ENCODE results near the gene FOXD4.
A peak's percentile ranks its signal among the peaks of the same experiment; 100 is the strongest.
"Not testable (repeated sequence)": the region's sequence is repeated elsewhere in the genome, so short reads cannot be mapped to it uniquely, and the experiment has no call there.

Gene FOXD4

DNA sequence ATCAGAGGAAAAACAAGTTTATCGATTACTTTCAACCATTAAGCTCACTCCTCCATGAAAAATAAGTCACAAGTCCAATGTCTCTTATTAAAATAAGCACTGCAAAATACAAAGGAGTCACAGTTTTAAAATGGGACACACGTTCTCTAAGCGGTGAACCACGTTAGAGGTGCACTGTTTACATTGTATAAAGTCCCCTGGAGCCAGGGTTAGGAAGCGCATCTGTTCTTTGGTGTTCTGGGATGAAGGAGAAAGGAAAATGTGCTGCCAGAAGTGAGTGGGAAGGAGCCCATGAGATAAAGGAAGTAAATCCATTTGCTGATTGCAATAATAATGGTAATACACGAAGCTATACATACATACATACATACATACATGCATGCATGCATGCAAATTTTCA lies 30.4 kb downstream of the FOXD4 start:
- DNase-seq (ENCODE audit: low read depth); H3K4me3 ChIP-seq (ENCODE audit: low read length); H3K4me1 ChIP-seq (ENCODE audit: control insufficient read depth, insufficient read depth, low read length); H3K27me3 ChIP-seq (replicated peaks; ENCODE audit: control insufficient read depth, insufficient read depth, low read length); H3K9ac ChIP-seq (ENCODE audit: low read length); H3K9me3 ChIP-seq (ENCODE audit: control insufficient read depth, low read length); H3K36me3 ChIP-seq (ENCODE audit: control insufficient read depth, insufficient read depth, low read length, severe bottlenecking): not testable (repeated sequence)

DNA sequence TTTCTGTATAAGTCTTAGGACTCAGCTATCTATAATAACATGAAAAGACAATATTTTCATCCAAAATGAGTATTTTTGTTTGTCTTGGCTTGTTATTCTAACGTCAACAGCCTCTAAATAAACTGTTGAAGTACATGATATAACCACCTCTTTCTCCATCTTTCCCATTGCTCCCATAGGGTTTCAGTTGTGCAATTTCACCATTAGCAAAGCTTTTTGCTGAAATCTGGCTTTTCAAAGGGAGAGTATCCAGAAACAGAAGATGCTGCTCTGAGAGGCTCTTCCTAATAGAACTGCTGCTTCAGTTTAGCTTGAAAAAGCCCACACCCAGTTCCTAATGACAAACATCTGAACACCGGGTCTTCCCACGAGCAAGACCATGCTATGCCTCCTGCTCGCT lies 31.1 kb downstream of the FOXD4 start:
- not testable (repeated sequence) for H3K4me3 ChIP-seq (ENCODE audit: low read length); H3K4me1 ChIP-seq (ENCODE audit: control insufficient read depth, insufficient read depth, low read length); H3K9ac ChIP-seq (ENCODE audit: low read length); H3K27me3 ChIP-seq (replicated peaks; ENCODE audit: control insufficient read depth, insufficient read depth, low read length); DNase-seq (ENCODE audit: low read depth); H3K9me3 ChIP-seq (ENCODE audit: control insufficient read depth, low read length); H3K36me3 ChIP-seq (ENCODE audit: control insufficient read depth, insufficient read depth, low read length, severe bottlenecking)

DNA sequence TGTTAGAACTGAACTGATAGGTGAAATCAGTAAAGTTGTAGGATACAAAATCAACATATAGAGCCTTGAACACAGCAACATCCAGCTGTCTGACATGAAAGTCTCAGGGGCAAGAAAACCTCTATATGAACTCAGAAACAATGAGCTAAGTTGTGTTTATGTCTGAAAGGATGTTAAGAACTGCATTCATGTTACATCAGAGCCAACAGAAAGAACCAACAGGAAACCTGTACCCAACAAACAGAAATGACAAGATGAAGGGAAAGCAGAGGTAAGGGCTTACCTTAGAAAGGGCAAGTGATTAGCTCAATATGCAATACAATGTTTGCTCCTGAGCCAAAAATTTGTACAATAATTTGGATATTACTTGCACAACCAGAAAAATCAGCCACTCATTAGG lies 31.5 kb downstream of the FOXD4 start:
- not testable (repeated sequence) for H3K9me3 ChIP-seq (ENCODE audit: control insufficient read depth, low read length); H3K27me3 ChIP-seq (replicated peaks; ENCODE audit: control insufficient read depth, insufficient read depth, low read length); H3K4me1 ChIP-seq (ENCODE audit: control insufficient read depth, insufficient read depth, low read length); H3K4me3 ChIP-seq (ENCODE audit: low read length); H3K9ac ChIP-seq (ENCODE audit: low read length); H3K36me3 ChIP-seq (ENCODE audit: control insufficient read depth, insufficient read depth, low read length, severe bottlenecking); DNase-seq (ENCODE audit: low read depth)

DNA sequence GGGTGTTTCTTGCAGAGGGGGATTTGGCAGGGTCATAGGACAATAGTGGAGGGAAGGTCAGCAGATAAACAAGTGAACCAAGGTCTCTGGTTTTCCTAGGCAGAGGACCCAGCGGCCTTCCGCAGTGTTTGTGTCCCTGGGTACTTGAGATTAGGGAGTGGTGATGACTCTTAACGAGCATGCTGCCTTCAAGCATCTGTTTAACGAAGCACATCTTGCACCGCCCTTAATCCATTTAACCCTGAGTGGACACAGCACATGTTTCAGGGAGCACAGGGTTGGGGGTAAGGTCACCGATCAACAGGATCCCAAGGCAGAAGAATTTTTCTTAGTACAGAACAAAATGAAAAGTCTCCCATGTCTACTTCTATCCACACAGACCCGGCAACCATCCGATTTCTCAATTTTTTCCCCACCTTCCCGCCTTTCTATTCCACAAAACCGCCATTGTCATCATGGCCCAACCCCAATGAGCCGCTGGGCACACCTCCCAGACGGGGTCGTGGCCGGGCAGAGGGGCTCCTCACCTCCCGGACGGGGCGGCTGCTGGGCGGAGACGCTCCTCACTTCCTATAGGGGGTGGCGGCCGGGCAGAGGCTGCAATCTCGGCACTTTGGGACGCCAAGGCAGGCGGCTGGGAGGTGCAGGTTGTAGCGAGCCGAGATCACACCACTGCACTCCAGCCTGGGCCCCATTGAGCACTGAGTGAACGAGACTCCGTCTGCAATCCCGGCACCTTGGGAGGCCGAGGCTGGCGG lies 35.1 kb downstream of the FOXD4 start:
- not testable (repeated sequence) for H3K9ac ChIP-seq (ENCODE audit: low read length); DNase-seq (ENCODE audit: low read depth); H3K4me1 ChIP-seq (ENCODE audit: control insufficient read depth, insufficient read depth, low read length)

DNA sequence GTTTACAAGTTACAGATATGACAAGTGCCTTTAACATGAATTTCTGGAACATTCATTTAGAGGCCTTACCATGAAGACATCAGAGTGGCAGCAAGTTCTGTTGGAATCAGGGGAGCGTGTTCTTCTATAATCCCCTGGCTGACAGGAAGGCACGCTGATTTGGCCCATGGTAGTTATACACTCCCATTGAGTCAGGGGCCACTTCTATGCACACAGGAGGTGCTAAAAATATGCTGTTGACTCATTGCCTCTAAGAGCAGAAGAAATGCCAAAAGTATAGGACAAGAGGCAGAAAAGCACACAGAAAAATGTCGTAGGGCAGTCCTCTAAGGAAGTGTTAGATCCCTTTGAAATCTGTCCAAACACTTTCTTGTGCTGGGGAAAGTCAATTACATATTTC lies 39.9 kb downstream of the FOXD4 start:
- not testable (repeated sequence) for H3K9ac ChIP-seq (ENCODE audit: low read length); H3K4me3 ChIP-seq (ENCODE audit: low read length); H3K9me3 ChIP-seq (ENCODE audit: control insufficient read depth, low read length); H3K36me3 ChIP-seq (ENCODE audit: control insufficient read depth, insufficient read depth, low read length, severe bottlenecking); H3K27me3 ChIP-seq (replicated peaks; ENCODE audit: control insufficient read depth, insufficient read depth, low read length); H3K4me1 ChIP-seq (ENCODE audit: control insufficient read depth, insufficient read depth, low read length); DNase-seq (ENCODE audit: low read depth)

More for the DNA sequence above, 35.1 kb downstream of the FOXD4 start:
- H3K4me3 ChIP-seq (ENCODE audit: low read length); H3K36me3 ChIP-seq (ENCODE audit: control insufficient read depth, insufficient read depth, low read length, severe bottlenecking); H3K9me3 ChIP-seq (ENCODE audit: control insufficient read depth, low read length); H3K27me3 ChIP-seq (replicated peaks; ENCODE audit: control insufficient read depth, insufficient read depth, low read length): not testable (repeated sequence)

DNA sequence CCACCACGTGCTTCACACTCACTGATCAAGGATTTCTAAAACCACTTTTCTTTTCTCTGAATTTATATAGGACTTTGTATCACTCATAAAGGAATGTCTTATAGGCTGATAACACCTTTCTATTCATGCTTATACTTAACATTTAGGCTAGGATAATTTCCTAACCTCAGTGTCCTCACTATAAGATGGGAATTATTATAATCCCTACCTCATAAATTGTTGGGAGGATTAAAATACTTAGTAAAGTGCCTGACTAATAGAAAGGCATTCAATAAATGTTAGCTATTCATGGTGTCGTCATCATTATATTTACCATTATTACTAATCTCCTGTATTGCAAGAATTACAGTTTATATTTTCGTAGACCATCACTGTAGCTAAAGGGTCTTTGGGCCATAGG lies 41.8 kb downstream of the FOXD4 start:
- H3K27me3 ChIP-seq (replicated peaks; ENCODE audit: control insufficient read depth, insufficient read depth, low read length); H3K9ac ChIP-seq (ENCODE audit: low read length); DNase-seq (ENCODE audit: low read depth); H3K36me3 ChIP-seq (ENCODE audit: control insufficient read depth, insufficient read depth, low read length, severe bottlenecking); H3K4me3 ChIP-seq (ENCODE audit: low read length); H3K4me1 ChIP-seq (ENCODE audit: control insufficient read depth, insufficient read depth, low read length); H3K9me3 ChIP-seq (ENCODE audit: control insufficient read depth, low read length): not testable (repeated sequence)

DNA sequence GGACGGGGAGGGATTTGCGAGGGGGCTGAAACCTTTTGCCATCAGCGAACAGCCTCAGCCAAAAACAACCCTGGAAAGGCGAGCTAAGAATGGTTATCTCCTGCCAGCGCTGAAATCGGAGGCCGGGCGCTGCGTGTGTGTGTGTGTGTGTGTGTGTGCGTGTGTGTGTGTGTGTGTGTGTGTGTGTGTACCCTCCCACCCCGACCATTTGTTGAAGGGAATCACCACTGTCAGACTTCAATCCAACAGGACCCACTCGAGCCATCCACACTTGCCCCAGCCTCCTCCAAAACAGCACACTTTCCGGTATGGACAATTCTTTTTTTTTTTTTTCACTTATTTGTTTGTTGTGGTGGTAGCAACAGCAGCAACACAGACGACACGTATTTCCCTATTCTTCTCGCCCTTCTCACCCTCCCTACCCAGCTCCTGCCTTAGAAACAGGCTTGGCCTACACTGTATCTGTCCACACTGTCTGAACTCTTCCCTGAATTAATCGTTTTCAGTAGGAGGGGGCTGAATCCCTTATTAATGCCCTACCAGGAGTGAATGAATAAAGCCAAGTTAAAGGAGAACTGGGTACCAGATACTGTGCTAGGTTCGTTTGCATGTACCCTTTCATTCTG lies 44.2 kb downstream of the FOXD4 start:
- peak overlapping the region; percentile 66 for H3K4me3 ChIP-seq (ENCODE audit: low read length)
- not testable (repeated sequence) for H3K4me1 ChIP-seq (ENCODE audit: control insufficient read depth, insufficient read depth, low read length); H3K27me3 ChIP-seq (replicated peaks; ENCODE audit: control insufficient read depth, insufficient read depth, low read length); H3K36me3 ChIP-seq (ENCODE audit: control insufficient read depth, insufficient read depth, low read length, severe bottlenecking); H3K9ac ChIP-seq (ENCODE audit: low read length); DNase-seq (ENCODE audit: low read depth); H3K9me3 ChIP-seq (ENCODE audit: control insufficient read depth, low read length)

DNA sequence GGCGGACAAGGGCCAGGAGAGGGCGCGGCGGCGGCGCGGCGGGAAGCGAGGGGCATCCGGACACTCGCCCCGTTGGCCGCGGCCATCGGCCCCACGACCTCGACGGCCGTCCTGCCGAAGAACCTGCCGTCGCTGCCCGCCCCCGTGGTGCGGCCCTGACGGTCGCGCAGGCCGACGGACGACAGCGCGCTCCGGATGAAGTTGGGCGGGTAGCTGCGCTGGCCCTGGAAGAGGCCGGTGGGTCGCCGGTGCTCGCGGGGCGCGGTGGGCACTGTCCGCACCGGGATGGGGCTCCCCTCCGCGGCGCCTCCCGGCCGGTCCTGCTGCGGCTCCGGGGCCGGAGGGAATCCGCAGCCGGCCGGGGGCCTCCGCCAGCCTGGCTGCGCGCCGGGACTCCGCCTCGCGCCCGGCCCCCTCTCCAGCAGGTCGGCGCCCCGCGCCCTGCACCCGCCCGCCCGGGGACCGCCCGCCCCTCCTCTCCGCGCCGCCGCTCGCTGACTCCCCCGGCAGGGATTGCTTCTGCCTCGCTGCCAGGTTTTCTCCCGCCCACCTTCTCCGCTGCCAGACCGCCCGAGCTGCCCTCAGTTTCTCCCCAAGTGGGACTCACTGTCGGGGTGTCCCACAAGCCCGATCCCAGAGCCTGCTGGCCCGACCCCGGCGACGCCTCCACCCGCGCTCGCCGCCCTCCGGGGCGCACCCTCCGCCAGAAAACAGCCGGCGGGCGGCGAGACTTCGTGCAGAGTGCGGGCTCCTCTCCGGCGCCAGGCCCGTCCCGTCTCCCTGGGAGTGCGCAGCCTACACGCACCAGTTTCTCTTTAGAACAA lies 44.9 kb downstream of the FOXD4 start:
- DNase-seq (ENCODE audit: low read depth) = peak; percentile 14
- not testable (repeated sequence) for H3K9ac ChIP-seq (ENCODE audit: low read length); H3K4me1 ChIP-seq (ENCODE audit: control insufficient read depth, insufficient read depth, low read length); H3K36me3 ChIP-seq (ENCODE audit: control insufficient read depth, insufficient read depth, low read length, severe bottlenecking); H3K9me3 ChIP-seq (ENCODE audit: control insufficient read depth, low read length); H3K27me3 ChIP-seq (replicated peaks; ENCODE audit: control insufficient read depth, insufficient read depth, low read length)
- H3K4me3 ChIP-seq (ENCODE audit: low read length) = peak overlapping the region; percentile 66
